Activated CD8-positive, alpha-beta memory T cell treated with anti-CD3 and anti-CD28 coated beads, Interleukin-2, amount 50 U/mL, for 24 hours (primary cell): Measurements from ENCODE around the gene RDX.
"Not testable (repeated sequence)": the region's sequence is repeated elsewhere in the genome, so short reads cannot be mapped to it uniquely, and the experiment has no call there.

Experiments
- DNase-seq: peaks from one replicate; pipeline ENCODE4 v3.0.0-alpha.2; 2020; ENCODE audit errors: extremely low read depth

Gene RDX

DNA sequence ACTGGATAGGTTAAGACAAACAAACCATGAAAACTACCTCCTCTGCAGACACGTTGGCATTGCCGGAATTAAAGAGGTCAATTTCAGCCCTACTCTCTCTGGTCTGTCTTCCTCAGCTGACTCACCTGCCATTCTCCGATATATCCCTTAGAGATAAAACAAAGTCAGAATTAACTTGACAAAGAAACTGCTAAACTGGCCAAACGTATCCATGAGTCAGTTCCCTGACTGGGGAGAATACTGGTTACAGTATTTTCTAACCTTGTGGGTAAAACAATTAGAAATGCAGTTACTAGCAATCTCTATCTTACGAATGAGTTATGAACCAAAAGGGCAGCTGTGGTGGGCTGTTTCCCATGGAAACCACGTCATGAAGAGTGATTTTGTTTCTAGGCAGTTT lies 96.2 kb downstream of the RDX start:
- no peak for DNase-seq

DNA sequence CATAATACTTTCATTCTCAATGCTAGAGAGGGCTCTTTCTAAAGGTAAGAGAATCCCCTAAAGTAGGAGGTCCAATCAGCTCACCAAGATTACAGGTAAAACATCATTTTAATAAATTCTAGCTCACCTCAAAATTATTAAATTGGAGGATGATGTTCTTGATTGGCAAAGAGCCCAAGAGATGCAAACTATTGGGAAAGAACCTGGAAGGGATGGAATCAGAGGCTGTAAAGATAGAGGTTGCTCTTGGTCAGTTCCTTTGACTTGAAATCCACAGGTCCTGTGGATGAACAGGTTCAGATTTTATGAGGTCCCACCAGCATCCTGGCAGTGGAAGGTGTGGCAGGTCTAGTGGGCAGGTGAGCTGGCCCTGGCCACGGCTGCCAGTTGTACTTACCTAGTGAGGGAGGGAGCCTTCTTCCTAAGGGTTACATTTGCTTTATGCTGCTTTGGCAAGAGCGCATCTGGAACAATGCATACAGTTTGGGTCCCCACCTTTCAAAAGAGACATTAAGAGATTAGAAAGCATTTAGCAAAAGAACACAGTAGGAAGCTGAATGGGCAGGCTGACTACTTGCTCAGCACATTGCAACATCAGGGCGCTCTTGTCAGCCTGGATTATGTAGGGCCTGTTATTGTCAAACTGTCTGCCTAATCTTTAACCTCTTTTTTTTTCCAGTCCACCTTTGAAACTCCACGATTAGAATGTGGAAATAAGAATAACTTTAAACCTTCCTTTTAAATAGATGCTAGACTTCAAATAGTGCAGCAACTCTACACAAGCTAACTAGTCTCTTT lies 97.0 kb downstream of the RDX start:
- DNase-seq = no peak

DNA sequence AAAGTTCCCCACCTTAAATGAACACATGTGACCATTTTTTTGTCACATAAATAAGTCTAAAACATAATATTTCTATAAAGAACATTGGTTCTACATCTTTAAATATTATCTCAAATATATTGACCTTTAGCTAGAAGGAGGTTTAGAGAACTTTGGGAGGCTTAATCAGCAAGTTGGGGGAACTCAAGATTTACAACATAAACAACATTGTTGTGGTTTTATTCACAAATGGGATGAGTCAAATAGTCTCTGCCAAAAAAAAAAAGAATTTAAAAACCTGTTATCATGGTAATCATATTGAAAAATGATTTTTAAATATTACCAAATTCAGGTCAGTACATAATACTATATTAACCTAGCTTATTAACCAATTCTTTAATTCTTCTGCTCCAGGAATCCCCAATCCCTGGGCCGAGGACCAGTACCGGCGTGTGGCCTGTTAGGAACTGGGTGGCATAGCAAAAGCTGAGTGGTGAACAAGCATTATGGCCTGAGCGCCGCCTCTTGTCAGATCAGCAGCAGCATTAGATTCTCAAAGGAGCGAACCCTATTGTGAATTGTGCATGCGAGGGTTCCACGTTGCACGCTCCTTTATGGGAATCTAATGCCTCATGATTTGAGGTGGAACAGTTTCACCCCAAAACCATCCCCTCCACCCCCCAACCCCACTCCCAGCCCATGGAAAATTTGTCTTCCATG lies 98.2 kb downstream of the RDX start:
- no peak for DNase-seq

DNA sequence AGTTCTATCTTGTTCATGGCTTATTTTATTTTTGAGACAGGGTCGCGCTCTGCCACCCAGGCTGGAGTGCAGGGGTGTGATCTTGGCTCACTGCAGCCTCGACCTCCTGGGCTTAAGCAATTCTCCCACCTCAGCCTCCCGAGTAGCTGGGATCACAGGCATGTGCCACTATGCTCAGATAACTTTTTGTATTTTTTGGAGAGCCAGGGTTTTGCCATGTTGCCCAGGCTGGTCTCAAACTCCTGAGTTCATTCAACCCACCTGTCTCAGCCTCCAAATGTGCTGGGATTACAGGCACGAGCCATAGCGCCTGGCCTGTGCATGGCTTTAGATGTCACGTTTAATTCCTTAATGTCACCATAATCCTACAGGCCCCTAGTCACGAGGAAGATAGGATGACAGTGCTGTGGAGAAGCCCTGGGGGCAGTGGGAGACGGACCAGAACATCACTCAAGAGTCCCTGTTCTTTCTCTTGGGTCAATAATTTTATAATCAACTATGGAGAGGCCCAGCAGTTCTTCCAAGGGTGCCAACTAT lies 99.5 kb downstream of the RDX start:
- DNase-seq = no peak

DNA sequence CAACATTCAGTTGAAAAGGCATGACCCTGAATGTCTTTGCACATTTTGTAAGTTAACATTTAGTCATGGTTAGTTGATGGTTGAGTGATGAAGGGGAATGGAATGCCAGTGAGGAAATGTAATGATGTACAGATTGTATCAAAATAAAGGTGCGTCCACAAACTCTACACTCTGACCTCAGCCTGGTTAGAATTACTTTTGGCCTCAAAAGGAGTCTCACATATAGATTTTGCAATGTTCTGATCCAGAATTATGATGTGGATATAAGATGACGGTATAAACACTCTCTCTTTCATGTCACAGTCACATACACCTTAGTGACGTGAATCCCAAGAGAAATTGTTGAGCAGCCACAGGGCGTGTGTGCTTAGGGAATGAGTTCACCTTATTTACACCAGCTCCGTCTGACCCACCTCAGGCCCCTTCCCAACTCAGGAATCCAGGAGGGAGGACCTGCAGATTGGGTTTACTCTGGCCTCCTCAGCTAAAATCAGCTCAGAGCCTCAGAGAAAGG lies 100.1 kb downstream of the RDX start:
- DNase-seq = no peak

DNA sequence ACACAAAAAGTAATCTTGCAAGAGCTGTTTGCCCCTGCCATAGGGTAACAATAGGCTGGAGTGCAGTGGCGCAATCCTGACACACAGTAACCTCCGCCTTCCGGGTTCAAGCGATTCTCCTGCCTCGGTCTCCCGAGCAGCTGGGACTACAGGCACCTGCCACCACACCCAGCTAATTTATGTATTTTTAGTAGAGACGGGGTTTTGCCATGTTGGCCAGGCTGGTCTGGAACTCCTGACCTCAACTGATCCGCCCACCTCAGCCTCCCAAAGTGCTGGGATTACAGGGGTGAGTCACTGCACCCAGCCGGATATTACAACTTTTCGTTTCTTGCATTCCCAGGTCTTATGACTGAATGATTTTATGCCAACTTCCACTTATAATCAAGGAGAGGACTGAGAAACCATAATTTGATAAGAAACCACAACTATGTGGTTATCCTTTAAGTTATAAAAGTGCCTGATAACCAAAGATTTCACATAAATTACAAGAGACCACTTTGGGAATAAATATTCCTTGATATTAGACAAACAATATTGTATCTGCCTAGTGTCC lies 102.1 kb downstream of the RDX start:
- not testable (repeated sequence) for DNase-seq

DNA sequence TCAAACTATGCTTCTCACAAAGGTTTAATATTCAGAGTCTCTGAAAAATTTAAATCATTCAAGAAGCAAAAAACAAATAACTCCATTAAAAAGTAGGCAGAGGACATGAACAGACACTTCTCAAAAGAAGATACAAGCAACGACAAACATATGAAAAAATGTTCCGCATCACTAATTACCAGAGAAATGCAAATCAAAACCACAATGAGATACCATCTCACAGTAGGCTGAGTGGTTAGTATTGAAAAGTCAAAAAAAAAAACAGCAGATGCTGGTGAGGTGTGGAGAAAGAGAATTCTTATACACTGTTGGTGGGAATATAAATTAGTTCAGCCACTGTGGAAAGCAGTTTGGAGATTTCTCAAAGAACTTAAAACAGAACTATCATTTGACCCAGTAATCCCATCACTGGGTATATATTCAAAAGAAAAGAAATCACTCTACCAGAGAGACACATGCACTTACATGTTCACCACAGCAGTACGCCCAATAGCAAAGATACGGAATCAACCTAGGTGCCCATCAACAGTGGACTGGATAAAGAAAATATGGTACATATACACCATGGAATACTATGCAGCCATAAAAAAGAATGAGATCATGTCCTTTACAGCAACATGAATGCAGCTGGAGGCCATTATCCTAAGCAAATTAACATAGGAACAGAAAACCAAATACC lies 103.7 kb downstream of the RDX start:
- DNase-seq = not testable (repeated sequence)

DNA sequence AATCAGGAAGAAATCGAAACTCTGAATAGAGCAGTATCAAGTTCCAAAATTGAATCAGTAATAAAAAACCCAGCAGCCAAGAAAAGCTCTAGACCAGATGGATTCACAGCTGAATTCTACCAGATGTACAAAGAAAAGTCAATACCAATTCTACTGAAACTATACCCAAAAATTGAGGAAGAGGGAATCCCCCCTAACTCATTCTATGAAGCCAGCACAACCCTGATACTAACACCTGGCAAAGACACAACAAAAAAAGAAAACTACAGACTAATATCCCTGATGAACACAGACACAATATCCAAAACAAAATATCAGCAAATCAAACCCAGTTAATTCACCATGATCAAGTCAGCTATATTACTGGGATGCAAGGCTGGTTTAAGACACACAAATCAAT lies 105.5 kb downstream of the RDX start:
- DNase-seq = no peak

DNA sequence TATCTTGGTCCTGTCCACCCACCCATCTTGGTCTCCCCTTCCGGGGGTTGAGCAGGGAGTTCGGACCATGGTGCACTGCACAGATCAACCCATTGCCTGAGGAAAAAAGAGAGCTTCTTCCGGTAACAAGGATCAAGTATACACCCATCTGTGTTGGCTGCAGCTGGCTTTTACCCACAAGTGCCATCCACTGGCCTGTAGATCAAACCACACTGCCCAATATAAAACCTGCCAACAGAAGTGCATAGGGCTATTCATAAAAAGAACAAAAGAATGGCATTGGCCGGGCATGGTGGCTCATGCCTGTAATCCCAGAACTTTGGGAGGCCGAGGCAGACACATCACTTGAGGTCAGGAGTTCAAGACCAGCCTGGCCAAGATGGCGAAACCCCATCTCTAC lies 108.7 kb downstream of the RDX start:
- no peak for DNase-seq

DNA sequence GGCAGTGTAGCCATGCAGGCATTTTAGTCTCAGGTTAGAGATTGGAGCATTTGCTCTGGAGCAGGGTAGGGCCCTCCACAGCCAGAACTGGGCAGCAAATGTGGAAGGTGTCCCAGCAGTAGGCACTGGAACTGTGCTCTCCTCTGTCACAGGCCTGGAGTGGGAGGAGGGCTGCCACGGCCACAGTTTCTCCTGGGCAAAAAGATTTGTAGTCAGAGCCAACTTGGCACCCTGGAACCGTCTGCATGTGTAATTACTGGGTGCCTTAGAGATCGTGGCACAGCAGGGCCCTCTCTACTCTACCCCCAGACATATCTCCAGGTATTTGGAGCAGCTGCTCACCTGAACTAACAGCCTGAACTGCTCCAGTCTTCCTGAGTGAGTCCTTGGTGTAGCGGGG lies 109.5 kb downstream of the RDX start:
- DNase-seq = no peak

DNA sequence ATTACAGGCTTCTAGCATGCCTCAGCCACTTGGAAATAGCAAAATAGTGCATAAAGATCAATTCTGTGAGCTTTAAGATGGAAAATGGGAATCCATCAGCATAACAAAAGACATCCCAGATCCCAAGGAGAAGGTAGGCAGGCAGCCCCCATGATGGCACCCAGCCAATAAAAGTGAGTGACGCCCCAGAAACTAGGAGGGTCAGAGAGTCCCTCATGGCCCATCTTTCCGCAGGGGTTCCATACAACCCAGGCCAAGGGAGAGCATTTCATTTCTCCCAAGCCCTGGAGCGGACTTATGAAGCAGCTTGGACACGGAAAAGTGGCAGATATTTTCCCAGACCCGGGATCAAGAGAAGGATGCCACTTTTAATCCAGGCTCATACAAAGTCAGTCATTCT lies 110.0 kb downstream of the RDX start:
- DNase-seq = no peak

DNA sequence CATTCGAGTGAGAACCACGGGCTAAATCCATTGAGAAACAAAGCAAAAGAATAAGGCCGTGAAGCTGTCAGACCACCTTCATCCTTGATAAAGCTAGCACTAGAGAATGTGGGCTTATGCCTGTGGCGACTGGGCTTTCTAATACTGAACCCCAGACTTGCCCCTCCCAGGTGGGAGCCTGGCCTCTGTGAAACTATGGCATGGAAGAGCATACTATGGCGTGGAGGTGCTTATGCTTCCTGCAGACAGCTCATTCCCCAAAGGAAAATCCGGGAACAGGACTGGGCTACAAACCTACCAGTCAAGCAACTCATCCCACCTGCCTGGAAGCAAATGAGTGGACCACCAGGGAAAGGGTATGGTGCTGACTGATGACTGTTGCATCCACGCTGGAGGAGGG lies 110.8 kb downstream of the RDX start:
- DNase-seq = no peak

DNA sequence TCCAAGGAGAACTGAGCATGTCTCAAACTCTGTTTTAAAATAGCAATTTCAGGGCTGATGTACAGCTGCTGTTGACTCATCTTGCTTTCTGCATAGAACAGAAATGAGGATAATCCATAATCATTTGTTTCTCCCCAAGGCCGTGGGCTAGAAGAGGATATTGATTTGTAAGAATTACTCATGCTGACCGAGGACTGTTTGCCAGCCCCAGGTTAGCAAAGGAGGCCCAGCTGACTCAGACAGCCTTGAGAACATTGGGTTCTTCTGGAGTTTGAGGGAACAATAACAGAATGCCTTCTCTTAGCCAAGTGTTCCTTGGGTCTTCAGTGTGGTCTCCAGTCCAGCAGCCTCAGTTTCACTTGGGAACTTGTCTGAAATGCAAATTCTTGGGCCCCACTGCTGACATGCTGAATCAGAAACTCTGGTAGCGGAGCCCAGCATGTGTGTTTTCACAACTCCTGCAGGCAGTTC lies 111.3 kb downstream of the RDX start:
- DNase-seq = no peak

DNA sequence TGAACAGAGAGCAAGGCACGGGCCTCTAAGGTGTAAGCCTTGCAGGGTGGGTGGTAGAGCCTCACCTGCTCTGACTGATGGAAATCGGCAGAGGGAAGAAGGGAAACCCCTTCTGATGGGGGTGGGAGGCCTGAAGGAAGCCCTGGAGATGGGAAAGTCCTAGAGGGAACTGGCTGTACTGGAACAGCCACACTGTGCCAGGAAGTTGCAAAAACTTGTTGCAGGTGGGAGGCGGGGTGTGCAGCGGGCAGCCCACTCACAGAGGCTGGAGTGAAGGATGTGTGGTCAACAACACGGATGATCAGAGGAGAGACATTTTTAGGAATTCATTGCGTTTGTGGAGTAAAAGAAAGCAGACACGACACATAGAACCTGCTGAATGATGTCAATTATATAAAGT lies 112.0 kb downstream of the RDX start:
- DNase-seq = no peak

DNA sequence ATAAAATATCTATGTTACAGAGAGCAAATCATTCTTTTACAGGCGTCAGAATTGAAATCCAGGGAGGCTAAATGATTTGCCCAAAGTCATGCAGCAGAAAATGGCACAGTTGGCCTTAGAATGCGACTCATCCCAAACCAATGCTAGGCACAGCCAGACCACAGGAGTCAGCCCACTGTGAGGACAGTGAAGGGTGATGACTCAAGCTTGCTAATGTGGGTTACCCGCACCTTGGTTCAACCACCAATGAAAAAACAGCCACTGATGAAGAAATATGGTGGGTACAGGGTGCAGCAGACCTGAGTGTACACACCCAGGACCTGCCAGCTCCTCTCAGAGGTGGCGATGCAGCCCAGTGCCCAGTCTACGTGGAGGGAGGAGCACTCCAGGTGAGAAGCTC lies 113.5 kb downstream of the RDX start:
- no peak for DNase-seq

DNA sequence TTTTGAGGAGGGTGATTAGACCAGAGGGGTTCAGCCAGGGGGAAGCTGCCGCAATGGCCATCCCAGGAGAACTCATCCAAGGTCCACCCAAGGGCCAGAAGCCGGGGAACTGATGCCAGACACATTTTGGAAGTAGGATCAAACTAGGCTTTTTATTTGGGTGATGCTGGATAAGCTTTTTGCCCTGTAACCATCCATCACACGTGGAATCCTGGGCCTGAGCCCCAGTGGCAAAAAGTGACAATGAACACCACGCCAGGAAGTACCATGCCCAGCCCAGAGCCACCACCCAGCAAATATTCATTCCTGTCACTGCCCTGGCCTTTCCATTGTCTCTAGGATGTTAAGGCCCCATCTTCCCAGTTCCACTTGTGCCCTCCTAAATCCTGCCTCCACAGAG lies 117.3 kb downstream of the RDX start:
- DNase-seq = no peak

DNA sequence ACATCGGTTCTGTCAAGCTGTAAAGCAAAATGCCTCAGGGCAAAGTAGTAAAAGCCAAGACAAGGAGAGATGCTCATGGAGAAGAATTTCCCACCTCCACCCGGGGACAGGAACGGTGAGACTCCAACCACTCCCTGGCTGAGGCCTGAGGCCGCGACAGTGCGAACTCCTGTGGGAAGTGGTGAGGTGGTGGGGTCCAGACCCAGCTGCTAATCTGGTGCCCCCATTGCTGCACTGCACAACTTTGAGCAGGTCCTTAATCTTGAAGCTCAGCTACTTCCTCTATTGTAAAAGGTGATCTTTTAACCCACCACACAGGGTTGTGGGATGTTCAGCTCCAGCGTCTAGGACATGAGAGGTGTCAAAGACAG lies 119.3 kb downstream of the RDX start:
- no peak for DNase-seq

DNA sequence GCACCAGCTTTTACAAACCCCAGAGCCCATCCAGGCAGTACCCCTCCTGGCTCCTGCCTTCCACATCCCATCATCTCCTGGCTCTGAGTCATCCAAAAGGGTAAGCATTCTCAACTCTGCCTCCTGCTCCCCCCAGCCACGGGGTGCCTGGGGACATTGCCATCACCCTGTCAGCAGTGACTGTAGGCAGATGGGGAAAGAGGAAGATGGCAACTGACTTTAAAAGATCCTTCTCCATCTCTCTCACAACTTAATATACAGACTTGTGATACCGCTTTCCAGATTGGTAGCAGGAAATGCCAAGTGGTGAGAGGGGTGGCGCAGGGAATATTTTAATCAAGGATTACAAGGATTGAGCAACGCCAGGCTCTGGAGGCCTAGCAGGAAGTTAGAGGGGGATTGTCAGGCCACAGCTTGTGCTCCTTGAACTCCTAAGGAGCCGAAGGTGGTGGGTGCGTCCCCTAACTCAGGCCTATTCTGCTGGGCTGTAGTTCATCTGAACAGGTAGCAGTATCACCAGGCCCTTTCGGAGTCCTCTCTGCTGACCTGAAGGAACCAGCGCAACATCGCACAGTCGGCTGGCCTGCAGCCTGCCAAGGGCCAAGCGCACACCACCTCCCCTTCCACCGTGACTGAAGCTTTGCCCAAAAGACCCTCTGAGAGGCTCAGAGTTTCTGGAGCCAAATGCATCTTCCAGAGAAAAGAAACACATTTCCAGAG lies 119.9 kb downstream of the RDX start:
- DNase-seq = no peak

DNA sequence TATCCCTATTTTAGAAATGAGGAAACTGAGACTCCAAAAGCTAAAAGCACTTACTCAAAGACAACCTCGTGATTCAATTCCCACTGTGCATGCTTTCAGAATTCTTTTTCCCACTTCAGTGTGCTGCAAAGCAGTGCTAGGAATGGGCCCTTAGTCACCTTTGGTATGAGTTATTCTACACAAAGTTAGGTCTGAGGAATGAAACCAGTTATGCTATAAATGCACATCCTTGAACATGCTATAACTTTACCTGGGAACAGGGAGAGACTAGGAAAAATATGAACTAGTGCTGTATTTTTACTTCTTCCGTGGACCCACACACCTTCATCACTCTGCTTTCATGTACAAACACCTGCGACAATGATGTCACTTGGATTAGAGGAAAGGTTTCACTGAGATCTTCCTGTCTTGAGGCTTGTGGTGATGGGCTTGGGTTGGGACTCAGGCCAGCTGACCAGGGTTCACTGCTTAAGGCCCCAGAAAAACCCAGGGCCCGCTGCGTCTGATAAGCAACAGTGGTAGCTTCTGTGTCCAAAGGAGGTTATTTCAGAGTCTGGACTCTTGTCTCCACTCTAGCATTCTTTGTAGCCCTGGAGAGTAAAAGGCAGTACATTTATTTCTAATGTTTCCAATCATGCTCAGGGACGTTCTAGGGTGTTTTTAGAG lies 121.6 kb downstream of the RDX start:
- no peak for DNase-seq

DNA sequence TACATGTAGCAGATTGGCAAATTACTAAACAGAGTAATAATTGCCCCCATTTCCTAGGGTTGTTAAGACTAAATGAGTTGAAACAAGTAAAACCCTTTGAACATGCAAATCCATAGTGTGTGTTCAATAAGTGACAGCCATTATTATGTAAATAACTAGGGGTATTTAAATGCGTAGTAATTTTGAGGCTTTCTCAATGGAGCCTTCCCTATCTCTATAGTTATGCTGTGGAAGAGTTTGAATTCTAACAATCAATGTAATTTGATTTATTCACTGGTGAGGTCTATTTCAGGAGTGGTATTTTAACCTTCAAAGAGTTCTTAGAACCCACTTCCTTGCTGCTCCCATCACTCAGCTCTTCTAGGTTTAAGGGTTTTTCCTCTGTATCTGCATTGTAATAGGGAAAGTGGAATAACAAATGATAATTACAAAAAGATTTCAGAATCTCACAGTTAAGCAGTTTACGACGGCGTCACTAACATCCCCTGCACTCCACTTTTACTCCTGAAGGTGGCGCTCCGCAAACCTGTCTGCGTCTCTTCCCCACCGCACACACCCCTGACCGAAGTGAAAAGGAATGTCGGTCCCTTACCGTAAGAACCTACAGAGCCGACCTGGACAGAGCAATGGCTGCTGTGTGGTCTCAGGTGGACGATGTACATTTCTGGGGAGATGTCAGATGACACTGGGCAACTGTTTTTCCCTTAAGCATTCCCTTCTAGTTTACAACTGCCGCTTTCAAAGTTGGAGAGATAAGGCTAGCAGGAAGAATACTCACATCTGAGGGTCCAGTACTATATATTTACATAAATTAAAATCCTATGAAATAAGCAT lies 122.4 kb downstream of the RDX start:
- peak; percentile 9 for DNase-seq
